DMS 273 treated with DMSO at 0.1 percent for 48 hours (cell line): Measurements from ENCODE around the gene CHDH.
A peak's percentile ranks its signal among the peaks of the same experiment; 100 is the strongest.

Source experiments
- DNase-seq: peaks from one replicate; lab custom pipeline; 2025; lab: John Stamatoyannopoulos, UW

The CHDH gene

DNA sequence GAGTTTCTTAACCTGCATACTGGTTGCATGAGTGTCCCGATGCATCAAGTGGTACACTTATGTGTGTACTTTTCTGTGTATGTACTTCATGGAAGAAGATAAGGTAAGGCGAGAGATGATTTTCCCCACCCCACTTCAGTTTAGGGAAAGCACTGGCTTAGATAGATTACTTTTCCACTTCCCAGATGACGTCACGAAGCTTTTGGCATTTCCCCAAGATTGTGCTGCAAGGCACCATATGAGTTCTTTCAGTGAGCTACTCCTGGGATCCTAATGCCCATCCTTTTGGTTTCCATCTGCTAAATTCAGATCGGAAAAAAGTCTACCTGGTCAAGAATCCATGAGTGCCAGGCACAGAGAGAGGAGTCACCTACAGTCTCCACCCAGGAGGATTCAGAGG is 4.7 kb upstream of the CHDH start:
- DNase-seq, result no peak

DNA sequence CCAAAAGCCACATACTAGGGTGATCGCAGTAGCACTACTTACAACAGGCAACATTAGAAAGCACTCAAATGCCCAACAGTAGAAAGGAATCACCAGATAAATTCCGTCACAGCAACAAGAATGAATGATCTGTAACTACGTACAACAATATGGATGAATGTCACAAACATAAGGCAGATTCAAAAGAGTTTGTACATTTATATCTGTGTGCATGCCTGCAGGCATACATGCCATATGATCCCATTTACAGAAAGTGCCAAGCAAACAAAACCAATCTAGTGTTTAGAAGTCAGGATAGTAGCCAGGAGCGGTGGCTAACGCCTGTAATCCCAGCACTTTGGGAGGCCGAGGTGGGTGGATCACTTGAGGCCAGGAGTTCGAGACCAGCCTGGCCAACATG is 3.7 kb upstream of the CHDH start:
- no peak for DNase-seq

DNA sequence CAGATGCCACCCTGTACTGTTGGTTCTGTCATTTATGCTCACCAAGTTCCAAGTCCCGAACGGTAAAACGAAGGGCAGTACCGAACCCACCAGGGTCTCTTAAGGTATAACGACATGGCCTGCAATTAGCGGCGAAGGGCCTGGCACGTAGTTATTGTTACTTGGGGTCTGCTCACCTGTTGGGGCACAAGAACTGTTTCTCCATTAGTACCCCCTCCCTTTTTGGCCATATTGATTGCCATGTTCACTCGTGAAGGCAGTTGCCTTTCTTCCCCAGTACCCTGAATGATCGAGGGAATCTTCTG is 584 bp upstream of the CHDH start:
- DNase-seq, result no peak

DNA sequence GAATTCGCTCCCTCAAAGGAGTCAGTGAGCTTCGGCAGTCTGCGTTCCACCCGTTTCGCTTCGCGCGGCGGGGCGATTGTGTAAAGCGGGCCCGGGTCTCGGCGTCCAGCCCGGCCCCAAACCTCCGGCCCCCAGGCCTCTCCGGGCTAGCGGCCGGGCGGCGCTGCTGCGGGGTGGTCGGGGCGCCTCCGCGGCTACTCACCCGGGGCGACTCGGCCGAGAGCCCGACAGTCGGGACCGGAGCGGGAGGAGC is 412 bp downstream of the CHDH start:
- DNase-seq, result no peak

DNA sequence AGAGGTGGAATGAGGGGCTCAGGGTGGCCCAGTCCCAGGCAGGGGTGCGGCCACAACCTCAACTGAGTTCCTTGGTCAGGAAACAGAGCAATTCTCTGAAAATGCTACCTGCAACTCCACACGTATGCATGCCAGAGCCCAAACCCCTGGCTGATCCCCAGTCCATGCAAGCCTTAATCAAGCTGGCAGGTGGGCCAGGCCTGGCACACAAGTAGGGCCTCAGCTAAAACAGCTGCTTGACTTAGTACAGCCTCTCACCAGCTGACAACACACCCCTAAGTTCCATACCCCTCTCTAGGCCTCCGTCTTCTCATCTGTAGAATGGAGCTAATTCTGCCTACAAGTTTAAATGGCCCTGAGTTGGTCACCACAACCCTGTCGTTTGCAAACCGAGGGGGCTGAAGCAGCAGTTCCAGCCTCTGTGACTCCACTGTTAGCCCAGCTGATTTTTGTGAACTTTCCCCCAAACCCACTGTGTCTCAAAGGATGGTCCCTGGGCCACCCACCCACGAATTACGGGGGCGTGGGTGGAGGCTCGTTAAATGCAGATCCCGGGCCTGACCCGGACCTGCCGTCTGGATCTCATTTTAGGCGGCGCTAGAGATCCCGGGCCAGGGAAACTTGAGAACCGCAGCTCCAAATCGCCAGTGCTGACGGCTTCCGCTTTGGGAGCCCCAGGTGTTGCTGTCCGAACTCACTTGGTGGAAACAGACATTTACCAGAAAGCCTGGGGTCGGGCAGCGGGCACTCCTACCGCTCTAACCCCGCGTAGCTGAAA is 927 bp downstream of the CHDH start:
- no peak for DNase-seq

- DNase-seq, result no peak
These were observed 1.7 kb downstream of the CHDH start for GRCh38 chr3:53844262-53845102.

GRCh38 chr3:53843195-53844177 is 2.7 kb downstream of the CHDH start:
- peak; percentile 47 for DNase-seq

DNA sequence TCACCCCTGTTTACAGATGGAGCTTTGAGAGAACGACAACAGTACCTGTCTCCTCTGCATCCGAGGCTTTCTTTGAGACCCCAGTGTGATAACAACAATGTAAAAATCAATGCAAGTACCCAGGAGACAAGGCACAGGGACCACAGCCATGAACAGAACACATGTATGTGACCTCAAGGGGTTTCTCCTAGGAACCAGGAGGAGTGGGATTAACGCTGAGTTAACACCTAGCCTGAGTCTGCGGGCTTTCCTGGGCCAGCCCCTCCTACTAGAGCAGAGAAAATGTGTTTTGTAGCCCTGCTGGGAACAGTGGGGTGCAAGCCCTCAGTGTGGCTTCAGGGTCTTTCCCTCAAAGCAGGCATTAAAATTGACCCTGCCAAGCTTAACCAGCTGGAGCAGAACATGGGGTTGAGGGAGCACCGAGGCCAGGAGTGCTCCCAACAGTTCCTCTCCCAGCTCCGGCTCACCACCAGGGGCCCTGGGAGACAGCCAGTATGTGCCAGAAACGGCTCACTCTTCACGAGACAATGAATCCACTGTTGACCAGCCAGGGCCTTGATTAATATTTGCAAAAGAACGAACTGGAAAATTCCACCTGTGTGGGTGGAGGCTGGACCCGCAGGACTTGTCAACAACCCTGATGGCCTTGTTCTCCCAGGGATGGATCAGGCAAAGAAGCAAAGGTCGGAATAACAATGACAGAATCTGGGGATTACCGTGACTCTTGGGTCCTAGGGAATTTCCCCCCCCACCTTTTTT is 3.6 kb downstream of the CHDH start:
- no peak for DNase-seq

DNA sequence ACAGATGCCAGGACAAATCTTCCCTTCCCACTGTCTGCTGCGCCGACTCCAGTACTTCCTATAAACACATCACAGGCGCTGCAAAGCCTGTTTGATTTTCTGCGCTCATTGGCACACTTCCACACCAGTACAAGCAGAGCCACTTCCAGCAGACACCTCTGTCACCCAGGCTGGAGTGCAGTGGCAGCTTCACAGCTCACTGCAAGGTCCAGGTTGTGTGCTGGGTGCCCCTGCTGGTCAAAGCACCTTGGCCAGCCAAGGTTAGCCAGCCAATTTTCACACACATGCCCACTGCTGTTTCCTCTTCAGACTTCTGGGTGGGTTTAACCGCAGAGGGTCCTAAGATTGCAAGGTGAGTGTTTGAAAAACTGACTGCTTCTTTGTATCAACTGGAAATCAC is 4.9 kb downstream of the CHDH start:
- no peak for DNase-seq

- no peak for DNase-seq
These were observed 8.9 kb downstream of the CHDH start for GRCh38 chr3:53837331-53837730.

DNA sequence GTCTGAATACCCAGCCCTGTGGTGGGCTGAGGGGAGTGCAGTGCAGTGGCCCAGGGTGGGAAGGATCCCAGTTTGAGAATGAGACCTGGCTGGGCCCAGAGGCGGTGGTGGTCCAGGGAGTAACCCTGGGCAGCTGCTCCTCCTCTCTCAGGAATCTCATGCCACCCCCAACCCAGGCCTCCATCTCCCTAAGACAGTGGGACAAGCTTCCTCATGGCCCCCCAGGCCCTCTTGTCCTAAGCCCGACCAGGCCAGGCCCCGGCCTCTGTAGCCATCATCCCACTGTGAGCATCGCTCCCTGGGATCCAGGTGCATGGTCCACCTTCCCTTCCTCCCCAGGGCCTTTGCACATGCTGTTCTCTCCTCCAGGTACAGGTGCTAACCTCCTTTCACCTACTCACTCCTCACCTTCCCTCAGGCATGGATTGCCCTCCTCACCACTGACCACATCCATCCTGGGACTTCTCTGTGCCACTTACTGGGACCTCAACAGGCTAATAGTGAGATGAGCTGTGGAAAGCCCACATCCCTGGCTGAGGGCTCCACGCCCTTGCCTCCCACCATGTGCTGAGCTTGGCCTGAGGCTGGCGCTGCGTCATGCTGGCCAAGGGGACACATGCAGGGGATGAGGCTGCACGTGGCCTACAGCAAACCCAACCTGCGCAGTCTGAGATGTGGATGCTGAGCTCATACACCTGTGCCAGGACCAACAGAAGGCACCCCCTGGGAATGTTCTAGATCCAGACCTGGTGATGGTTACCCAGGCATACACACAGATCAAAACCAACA is 9.9 kb downstream of the CHDH start:
- DNase-seq, result no peak

- no peak for DNase-seq
These were observed 11.0 kb downstream of the CHDH start for GRCh38 chr3:53835257-53835656.

DNA sequence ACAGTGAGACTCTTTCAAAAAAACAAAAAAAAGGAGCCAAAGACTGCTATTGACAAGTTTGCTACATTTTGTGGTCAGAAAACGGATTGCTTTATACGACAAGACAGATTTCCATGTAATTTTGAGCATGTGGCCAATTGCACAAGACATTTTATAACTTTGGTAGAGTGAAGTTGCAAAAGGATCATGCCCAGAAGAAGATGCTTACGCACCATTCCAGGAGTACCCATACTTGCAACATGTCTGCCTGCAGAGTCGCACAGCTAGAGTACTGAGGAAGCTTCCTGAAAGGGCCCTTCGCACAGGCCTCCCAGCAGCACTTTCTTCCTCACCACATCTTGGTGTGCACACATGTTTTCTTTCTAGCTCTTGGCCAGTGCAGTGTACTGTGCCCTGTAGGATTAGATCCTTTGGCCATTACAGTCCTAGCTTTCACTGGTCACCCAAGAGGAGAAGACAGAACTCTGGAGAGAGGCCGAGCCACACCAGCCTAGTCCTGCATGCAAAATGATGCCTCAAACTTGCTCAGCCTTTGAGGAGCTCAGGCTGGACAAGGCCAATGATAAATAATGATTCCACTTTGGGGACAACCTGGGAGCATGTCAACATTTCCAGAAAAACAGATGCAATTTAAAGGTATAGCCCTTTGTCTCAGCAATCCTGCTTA is 11.7 kb downstream of the CHDH start:
- DNase-seq, result no peak

- no peak for DNase-seq
These were observed 12.5 kb downstream of the CHDH start for GRCh38 chr3:53833700-53834099.

DNA sequence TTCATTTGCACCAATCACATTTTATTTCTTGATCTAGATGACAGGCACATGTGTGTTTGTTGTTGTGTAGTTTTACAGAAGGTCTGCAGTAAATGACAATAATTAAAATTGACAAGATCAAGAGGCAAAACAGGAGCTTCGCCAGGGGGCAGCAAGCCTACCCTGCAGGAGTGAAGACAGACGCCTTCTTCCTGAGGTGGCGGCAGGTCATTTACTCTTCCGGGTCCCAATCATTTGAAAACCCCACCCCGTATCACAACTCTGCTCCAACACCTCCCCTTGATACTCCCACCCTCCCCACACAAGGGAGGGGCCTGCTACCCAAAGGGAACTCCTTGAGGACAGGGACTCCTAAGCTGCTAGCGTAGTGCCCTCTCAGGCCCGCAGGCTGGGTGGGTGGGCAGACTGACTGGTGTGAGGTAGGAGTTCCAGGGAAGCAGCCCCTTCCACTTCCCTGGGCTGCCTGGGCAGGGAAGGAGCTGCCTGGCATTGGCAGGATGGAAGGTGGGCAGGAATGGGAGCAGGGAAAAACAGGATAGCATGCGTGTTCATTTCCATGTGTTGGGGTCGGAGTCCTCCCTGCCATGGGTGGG is 13.1 kb downstream of the CHDH start:
- DNase-seq, result no peak

GRCh38 chr3:53830944-53831343 is 15.3 kb downstream of the CHDH start:
- no peak for DNase-seq

- DNase-seq, result no peak
These were observed 16.6 kb downstream of the CHDH start for GRCh38 chr3:53829605-53830004.

GRCh38 chr3:53828581-53828980 is 17.6 kb downstream of the CHDH start:
- DNase-seq, result no peak

- DNase-seq, result no peak
These were observed 20.2 kb downstream of the CHDH start for GRCh38 chr3:53826048-53826447.

DNA sequence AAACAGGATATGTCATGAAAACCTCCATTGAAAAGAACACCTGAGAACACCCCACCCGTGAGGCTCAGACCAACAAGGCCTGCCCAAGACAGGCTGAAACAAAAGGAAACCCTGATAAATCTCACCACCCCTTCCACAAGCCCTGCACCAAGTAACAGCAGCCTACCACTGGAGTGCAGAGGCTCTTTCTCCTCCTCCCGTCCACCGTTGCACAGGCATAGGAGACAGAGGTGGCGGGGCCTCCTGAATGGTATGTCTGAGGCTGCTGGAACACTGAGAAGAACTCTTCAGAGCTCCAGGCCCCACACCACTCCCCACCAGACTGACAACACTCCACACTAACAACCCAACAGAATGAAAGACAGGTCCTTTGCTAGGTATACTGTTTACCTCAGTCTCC is 21.4 kb downstream of the CHDH start:
- no peak for DNase-seq
